ENCODE measurements around the gene MYH4.

DNA sequence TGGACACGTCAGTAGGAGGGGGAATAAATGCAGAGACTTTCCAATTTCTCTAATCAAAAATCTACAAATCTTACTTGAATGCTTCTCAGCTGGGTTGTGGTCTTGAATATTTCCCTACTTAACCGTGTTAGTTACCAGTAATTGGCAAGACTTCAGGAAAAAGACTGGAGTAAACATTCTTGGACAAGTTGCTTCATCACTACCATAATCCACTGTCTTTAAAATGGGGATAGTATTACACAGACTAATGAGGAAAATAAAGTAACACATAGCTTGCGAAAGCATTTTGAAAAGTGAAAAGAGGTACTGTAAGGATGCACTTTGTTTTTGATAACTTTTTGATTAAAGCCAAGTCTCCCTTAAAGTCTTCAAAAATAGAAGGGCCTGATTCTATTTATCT lies 30.6 kb upstream of the MYH4 start:
- TF ChIP-seq EHMT2 (IDR thresholded peaks at IDR 0.05) (no peak), SMARCB1 (IDR thresholded peaks at IDR 0.05; ENCODE audit: insufficient read length, low read depth) (no peak), TEAD1 (CRISPR knock-in tag; IDR thresholded peaks at IDR 0.05) (no peak), CTCF (IDR thresholded peaks at IDR 0.05 in 2 of 3, conservative IDR thresholded peaks at IDR 0.05 in 1 of 3; ENCODE audit: insufficient read depth in 2 of 3, low read depth in 1 of 3, low read length in 3 of 3) (no peak), PHF8 (IDR thresholded peaks at IDR 0.05; ENCODE audit: borderline replicate concordance, low read length) (no peak)
- TF ChIP-seq, protein P1, sequence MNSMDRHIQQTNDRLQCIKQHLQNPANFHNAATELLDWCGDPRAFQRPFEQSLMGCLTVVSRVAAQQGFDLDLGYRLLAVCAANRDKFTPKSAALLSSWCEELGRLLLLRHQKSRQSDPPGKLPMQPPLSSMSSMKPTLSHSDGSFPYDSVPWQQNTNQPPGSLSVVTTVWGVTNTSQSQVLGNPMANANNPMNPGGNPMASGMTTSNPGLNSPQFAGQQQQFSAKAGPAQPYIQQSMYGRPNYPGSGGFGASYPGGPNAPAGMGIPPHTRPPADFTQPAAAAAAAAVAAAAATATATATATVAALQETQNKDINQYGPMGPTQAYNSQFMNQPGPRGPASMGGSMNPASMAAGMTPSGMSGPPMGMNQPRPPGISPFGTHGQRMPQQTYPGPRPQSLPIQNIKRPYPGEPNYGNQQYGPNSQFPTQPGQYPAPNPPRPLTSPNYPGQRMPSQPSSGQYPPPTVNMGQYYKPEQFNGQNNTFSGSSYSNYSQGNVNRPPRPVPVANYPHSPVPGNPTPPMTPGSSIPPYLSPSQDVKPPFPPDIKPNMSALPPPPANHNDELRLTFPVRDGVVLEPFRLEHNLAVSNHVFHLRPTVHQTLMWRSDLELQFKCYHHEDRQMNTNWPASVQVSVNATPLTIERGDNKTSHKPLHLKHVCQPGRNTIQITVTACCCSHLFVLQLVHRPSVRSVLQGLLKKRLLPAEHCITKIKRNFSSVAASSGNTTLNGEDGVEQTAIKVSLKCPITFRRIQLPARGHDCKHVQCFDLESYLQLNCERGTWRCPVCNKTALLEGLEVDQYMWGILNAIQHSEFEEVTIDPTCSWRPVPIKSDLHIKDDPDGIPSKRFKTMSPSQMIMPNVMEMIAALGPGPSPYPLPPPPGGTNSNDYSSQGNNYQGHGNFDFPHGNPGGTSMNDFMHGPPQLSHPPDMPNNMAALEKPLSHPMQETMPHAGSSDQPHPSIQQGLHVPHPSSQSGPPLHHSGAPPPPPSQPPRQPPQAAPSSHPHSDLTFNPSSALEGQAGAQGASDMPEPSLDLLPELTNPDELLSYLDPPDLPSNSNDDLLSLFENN (IDR thresholded peaks at IDR 0.05; ENCODE audit: low read depth in 2 of 2, low read length in 2 of 2): no peak
- TF ChIP-seq, protein P2, sequence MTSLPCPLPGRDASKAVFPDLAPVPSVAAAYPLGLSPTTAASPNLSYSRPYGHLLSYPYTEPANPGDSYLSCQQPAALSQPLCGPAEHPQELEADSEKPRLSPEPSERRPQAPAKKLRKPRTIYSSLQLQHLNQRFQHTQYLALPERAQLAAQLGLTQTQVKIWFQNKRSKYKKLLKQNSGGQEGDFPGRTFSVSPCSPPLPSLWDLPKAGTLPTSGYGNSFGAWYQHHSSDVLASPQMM (CRISPR knock-in tag; IDR thresholded peaks at IDR 0.05): no peak
